ENCODE results near the gene SEC14L2.

SEC14L2 gene

DNA sequence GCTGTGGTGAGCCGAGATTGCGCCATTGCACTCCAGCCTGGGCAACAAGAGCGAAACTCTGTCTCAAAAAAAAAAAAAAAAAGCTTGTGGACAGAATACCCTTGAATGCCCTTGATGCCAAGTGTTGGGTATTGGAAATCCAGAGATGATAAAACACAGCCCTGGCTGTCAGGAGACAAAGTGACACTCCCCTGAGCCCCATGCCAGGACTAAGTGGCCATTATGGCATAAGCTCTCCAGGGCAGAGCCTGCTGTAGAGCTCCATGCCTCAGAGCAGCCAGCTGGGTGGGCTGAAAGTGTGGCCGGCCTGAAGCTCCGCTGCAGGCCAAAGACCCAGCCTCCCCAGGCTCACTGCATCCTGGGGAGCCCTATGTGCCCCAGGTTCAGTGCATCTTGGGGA is 14.5 kb upstream of the SEC14L2 start:
- TF ChIP-seq ZNF274 (IDR thresholded peaks at IDR 0.05; ENCODE audit: low read length) (no peak), ZNF274 (tag by site-specific recombination; IDR thresholded peaks at IDR 0.05; ENCODE audit: borderline replicate concordance) (no peak), ZNF792 (tag by site-specific recombination; IDR thresholded peaks at IDR 0.05) (no peak), ZNF114 (tag by site-specific recombination; IDR thresholded peaks at IDR 0.05) (no peak), ZNF146 (tag by site-specific recombination; IDR thresholded peaks at IDR 0.05) (no peak), MYNN (tag by site-specific recombination; IDR thresholded peaks at IDR 0.05; ENCODE audit: borderline replicate concordance) (no peak), ZNF121 (tag by site-specific recombination; IDR thresholded peaks at IDR 0.05) (no peak), ZNF701 (tag by site-specific recombination; IDR thresholded peaks at IDR 0.05) (no peak), ZNF394 (tag by site-specific recombination; IDR thresholded peaks at IDR 0.05; ENCODE audit: borderline replicate concordance) (no peak), ZBTB20 (tag by site-specific recombination; IDR thresholded peaks at IDR 0.05) (no peak), ZNF10 (tag by site-specific recombination; IDR thresholded peaks at IDR 0.05) (no peak), BCL11A (tag by site-specific recombination; IDR thresholded peaks at IDR 0.05; ENCODE audit: low read depth) (no peak), TRIM28 (IDR thresholded peaks at IDR 0.05; ENCODE audit: borderline replicate concordance, low read length) (no peak), ZSCAN23 (tag by site-specific recombination; IDR thresholded peaks at IDR 0.05) (no peak), BCL11B (tag by site-specific recombination; IDR thresholded peaks at IDR 0.05; ENCODE audit: low read depth) (no peak)
- TF ChIP-seq, protein P1, sequence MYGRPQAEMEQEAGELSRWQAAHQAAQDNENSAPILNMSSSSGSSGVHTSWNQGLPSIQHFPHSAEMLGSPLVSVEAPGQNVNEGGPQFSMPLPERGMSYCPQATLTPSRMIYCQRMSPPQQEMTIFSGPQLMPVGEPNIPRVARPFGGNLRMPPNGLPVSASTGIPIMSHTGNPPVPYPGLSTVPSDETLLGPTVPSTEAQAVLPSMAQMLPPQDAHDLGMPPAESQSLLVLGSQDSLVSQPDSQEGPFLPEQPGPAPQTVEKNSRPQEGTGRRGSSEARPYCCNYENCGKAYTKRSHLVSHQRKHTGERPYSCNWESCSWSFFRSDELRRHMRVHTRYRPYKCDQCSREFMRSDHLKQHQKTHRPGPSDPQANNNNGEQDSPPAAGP (tag by site-specific recombination; IDR thresholded peaks at IDR 0.05), result no peak
- TF ChIP-seq, protein P2, sequence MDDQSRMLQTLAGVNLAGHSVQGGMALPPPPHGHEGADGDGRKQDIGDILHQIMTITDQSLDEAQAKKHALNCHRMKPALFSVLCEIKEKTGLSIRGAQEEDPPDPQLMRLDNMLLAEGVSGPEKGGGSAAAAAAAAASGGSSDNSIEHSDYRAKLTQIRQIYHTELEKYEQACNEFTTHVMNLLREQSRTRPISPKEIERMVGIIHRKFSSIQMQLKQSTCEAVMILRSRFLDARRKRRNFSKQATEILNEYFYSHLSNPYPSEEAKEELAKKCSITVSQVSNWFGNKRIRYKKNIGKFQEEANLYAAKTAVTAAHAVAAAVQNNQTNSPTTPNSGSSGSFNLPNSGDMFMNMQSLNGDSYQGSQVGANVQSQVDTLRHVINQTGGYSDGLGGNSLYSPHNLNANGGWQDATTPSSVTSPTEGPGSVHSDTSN (CRISPR knock-in tag; IDR thresholded peaks at IDR 0.05), result no peak
- TF ChIP-seq, protein P3, sequence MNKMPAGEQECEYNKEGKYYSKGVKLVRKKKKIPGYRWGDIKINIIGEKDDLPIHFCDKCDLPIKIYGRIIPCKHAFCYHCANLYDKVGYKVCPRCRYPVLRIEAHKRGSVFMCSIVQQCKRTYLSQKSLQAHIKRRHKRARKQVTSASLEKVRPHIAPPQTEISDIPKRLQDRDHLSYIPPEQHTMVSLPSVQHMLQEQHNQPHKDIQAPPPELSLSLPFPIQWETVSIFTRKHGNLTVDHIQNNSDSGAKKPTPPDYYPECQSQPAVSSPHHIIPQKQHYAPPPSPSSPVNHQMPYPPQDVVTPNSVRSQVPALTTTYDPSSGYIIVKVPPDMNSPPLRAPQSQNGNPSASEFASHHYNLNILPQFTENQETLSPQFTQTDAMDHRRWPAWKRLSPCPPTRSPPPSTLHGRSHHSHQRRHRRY (tag by site-specific recombination; IDR thresholded peaks at IDR 0.05), result no peak
- TF ChIP-seq, protein P4, sequence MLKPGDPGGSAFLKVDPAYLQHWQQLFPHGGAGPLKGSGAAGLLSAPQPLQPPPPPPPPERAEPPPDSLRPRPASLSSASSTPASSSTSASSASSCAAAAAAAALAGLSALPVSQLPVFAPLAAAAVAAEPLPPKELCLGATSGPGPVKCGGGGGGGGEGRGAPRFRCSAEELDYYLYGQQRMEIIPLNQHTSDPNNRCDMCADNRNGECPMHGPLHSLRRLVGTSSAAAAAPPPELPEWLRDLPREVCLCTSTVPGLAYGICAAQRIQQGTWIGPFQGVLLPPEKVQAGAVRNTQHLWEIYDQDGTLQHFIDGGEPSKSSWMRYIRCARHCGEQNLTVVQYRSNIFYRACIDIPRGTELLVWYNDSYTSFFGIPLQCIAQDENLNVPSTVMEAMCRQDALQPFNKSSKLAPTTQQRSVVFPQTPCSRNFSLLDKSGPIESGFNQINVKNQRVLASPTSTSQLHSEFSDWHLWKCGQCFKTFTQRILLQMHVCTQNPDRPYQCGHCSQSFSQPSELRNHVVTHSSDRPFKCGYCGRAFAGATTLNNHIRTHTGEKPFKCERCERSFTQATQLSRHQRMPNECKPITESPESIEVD (tag by site-specific recombination; IDR thresholded peaks at IDR 0.05), result no peak
- H3K4me1 ChIP-seq (ENCODE audit: control insufficient read depth, insufficient read depth, low read length), result peaks cover 2% of the 10 kb centered on the region; the same call in 1 of the 2 replicates
- no peak overlapping the region for H3K27ac ChIP-seq (ENCODE audit: extremely low read depth, low read depth, low read length)
- ChIA-PET CTCF (no interaction called here), POLR2A (interaction anchor here (1.0 to 2.1 kb wide), 3 partner anchors 11 to 55 kb away, joined by 3 to 6 read pairs (median 4); partner anchors contain the start of genes CCDC157, SF3A1 and TBC1D10A)
- H3K9me3 ChIP-seq (ENCODE audit: control insufficient read depth, insufficient read depth, low read depth, low read length), result no peaks in the 10 kb centered on the region
- peaks cover 0 to 70% of the 10 kb centered on the region in 2 experiments; a peak in 2 of 3 replicates for H3K36me3 ChIP-seq (ENCODE audit: control insufficient read depth in 2 of 2, insufficient read depth in 1 of 2, low read length in 2 of 2)
- H3K4me3 ChIP-seq (ENCODE audit: low read depth, low read length), result no peak overlapping the region

DNA sequence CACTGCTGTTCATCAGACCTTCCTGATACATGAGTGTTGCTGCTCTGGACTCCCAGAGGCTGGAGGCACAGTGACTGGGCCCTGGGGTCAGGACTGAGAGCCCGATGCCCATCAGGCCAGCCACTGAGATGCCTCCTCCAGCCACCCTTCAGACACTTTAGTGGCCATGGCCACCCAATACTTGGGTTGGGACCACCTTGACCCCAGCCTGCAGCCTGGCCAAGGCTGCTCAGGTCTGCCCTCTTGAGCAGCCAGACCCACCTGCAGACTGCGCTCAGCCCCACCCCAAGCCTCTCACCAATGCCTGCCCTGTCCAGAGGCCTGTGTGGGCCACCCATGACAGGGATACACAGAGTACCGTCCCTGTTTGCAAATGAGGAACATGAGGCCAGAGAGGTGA is 13.8 kb upstream of the SEC14L2 start:
- H3K27ac ChIP-seq (ENCODE audit: extremely low read depth, low read depth, low read length), result no peak overlapping the region
- POLR2A ChIA-PET, result interaction anchor here (0.5 to 2.1 kb wide), 3 partner anchors 12 to 56 kb away, joined by 3 to 6 read pairs (median 6); partner anchors contain the start of gene TBC1D10A
- H3K4me1 ChIP-seq (ENCODE audit: control insufficient read depth, insufficient read depth, low read length), result peaks cover 2% of the 10 kb centered on the region; the same call in 1 of the 2 replicates
- H3K4me3 ChIP-seq (ENCODE audit: low read depth, low read length), result no peak overlapping the region
- H3K9me3 ChIP-seq (ENCODE audit: control insufficient read depth, insufficient read depth, low read depth, low read length), result no peaks in the 10 kb centered on the region
- H3K36me3 ChIP-seq (ENCODE audit: control insufficient read depth in 2 of 2, insufficient read depth in 1 of 2, low read length in 2 of 2), result peaks cover 0 to 63% of the 10 kb centered on the region in 2 experiments; a peak in 2 of 3 replicates
- CTCF ChIA-PET, result interaction anchor here (3.6 kb wide), 1 partner anchor 95 kb away, joined by 36 read pairs; the partner anchor contains the start of gene CASTOR1
- TF ChIP-seq, protein P5, sequence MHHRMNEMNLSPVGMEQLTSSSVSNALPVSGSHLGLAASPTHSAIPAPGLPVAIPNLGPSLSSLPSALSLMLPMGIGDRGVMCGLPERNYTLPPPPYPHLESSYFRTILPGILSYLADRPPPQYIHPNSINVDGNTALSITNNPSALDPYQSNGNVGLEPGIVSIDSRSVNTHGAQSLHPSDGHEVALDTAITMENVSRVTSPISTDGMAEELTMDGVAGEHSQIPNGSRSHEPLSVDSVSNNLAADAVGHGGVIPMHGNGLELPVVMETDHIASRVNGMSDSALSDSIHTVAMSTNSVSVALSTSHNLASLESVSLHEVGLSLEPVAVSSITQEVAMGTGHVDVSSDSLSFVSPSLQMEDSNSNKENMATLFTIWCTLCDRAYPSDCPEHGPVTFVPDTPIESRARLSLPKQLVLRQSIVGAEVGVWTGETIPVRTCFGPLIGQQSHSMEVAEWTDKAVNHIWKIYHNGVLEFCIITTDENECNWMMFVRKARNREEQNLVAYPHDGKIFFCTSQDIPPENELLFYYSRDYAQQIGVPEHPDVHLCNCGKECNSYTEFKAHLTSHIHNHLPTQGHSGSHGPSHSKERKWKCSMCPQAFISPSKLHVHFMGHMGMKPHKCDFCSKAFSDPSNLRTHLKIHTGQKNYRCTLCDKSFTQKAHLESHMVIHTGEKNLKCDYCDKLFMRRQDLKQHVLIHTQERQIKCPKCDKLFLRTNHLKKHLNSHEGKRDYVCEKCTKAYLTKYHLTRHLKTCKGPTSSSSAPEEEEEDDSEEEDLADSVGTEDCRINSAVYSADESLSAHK (tag by site-specific recombination; IDR thresholded peaks at IDR 0.05), result no peak
- TF ChIP-seq ZNF529 (tag by site-specific recombination; IDR thresholded peaks at IDR 0.05; ENCODE audit: insufficient replicate concordance) (no peak), MEIS1 (CRISPR knock-in tag; IDR thresholded peaks at IDR 0.05; ENCODE audit: borderline replicate concordance) (no peak), GLI4 (tag by site-specific recombination; IDR thresholded peaks at IDR 0.05) (no peak), ZFP37 (tag by site-specific recombination; IDR thresholded peaks at IDR 0.05) (no peak), ZNF510 (tag by site-specific recombination; IDR thresholded peaks at IDR 0.05; ENCODE audit: insufficient replicate concordance) (no peak), ZNF248 (tag by site-specific recombination; IDR thresholded peaks at IDR 0.05) (no peak), IKZF3 (tag by site-specific recombination; IDR thresholded peaks at IDR 0.05) (no peak), HOXC10 (CRISPR knock-in tag; IDR thresholded peaks at IDR 0.05) (no peak), KLF8 (tag by site-specific recombination; IDR thresholded peaks at IDR 0.05) (no peak), ZNF530 (tag by site-specific recombination; IDR thresholded peaks at IDR 0.05; ENCODE audit: low read depth) (no peak)

All from HEK293 (cell line).